ENCODE measurements around the gene TGM3.
"Not testable (repeated sequence)": the region's sequence is repeated elsewhere in the genome, so short reads cannot be mapped to it uniquely, and the experiment has no call there.

TGM3 gene

GRCh38 chr20:2295886-2296515 is at the start of gene TGM3:
Gene TGM3, plus strand, starts transcription at chr20:2296001. Its CDS starts 63 bp downstream, at chr20:2296064.
- DNase-seq (ENCODE audit: low read depth in 2 of 2) = no peak

GRCh38 chr20:2246069-2246491 is 49.7 kb upstream of the TGM3 start:
- DNase-seq (ENCODE audit: low read depth in 2 of 2) = no peak

GRCh38 chr20:2248837-2249236 is 47.0 kb upstream of the TGM3 start:
- DNase-seq (ENCODE audit: low read depth in 2 of 2) = no peak

GRCh38 chr20:2249935-2250334 is 45.9 kb upstream of the TGM3 start:
- no peak for DNase-seq (ENCODE audit: low read depth in 2 of 2)

GRCh38 chr20:2252419-2252997 is 43.3 kb upstream of the TGM3 start:
- DNase-seq (ENCODE audit: low read depth in 2 of 2) = no peak

- no peak for DNase-seq (ENCODE audit: low read depth in 2 of 2)
Measured at GRCh38 chr20:2253256-2253655, 42.5 kb upstream of the TGM3 start.

GRCh38 chr20:2254333-2254732 is 41.5 kb upstream of the TGM3 start:
- no peak for DNase-seq (ENCODE audit: low read depth in 2 of 2)

- no peak for DNase-seq (ENCODE audit: low read depth in 2 of 2)
Measured at GRCh38 chr20:2255926-2256531, 39.8 kb upstream of the TGM3 start.

GRCh38 chr20:2259731-2260130 is 36.1 kb upstream of the TGM3 start:
- no peak for DNase-seq (ENCODE audit: low read depth in 2 of 2)

- no peak for DNase-seq (ENCODE audit: low read depth in 2 of 2)
Measured at GRCh38 chr20:2260250-2260649, 35.6 kb upstream of the TGM3 start.

GRCh38 chr20:2261046-2261485 is 34.7 kb upstream of the TGM3 start:
- DNase-seq (ENCODE audit: low read depth in 2 of 2) = no peak

- no peak for DNase-seq (ENCODE audit: low read depth in 2 of 2)
Measured at GRCh38 chr20:2261629-2262028, 34.2 kb upstream of the TGM3 start.

- no peak for DNase-seq (ENCODE audit: low read depth in 2 of 2)
Measured at GRCh38 chr20:2264118-2264517, 31.7 kb upstream of the TGM3 start.

- DNase-seq (ENCODE audit: low read depth in 2 of 2) = not testable (repeated sequence)
Measured at GRCh38 chr20:2264621-2265374, 31.0 kb upstream of the TGM3 start.

GRCh38 chr20:2273634-2274302 is 22.0 kb upstream of the TGM3 start:
- no peak for DNase-seq (ENCODE audit: low read depth in 2 of 2)

GRCh38 chr20:2276015-2276414 is 19.8 kb upstream of the TGM3 start:
- no peak for DNase-seq (ENCODE audit: low read depth in 2 of 2)

GRCh38 chr20:2279253-2279779 is 16.5 kb upstream of the TGM3 start:
- no peak for DNase-seq (ENCODE audit: low read depth in 2 of 2)

GRCh38 chr20:2280082-2280481 is 15.7 kb upstream of the TGM3 start:
- no peak for DNase-seq (ENCODE audit: low read depth in 2 of 2)

GRCh38 chr20:2281563-2281962 is 14.2 kb upstream of the TGM3 start:
- DNase-seq (ENCODE audit: low read depth in 2 of 2) = no peak

- no peak for DNase-seq (ENCODE audit: low read depth in 2 of 2)
Measured at GRCh38 chr20:2282181-2282580, 13.6 kb upstream of the TGM3 start.

- DNase-seq (ENCODE audit: low read depth in 2 of 2) = no peak
Measured at GRCh38 chr20:2283706-2284423, 11.9 kb upstream of the TGM3 start.
